Heart left ventricle (tissue), 13 donors: ENCODE results near the gene ATXN7L1.

Experiments used
- CTCF ChIP-seq, 12 donors: fragments of 200-600 bp; sonication (generic) in 4 of 12; IDR thresholded peaks; one replicate each; pipeline versions ENCODE4 v1.5.0 to v1.8.0; 2018 to 2022; ENCODE audit warnings: antibody characterized with exemption in 12 of 12, mild to moderate bottlenecking in 5 of 12
- POLR2A ChIP-seq, 2 donors: fragments of 450-650 bp; IDR thresholded peaks; one replicate each; pipeline ENCODE4 v1.6.1; 2017; ENCODE audit warnings: antibody characterized with exemption in 2 of 2, mild to moderate bottlenecking in 2 of 2, moderate library complexity in 2 of 2
- donor health status: ischemic (EF 13 %, LVEDD 7.1; RV severe dilation, severe dysfunction).
- donor health status: DM: no; HTN: yes; CAD: no.
- donor health status: DM: no; HTN: no; CAD: no.
- donor health status: ischemic (EF 25% LVEDD 6.9; RV normal size, moderate dysfunction).
- donor health status: ischemic (EF 25% LVEDD 5.7; RV mildly dilated, moderate dysfunction).
- donor health status: ischemic (EF 35%, LVEDD 5.7; RV mildly dilated, moderate dysfunction).
- donor health status: nonischemic (EF 11% LVEDD 7.7; RV severe dilation, severe dysfunction).
- donor health status: DM: yes; HTN: yes; CAD: no.
- donor health status: PGD.
- donor health status: ischemic (EF 29% LVEDD 5.4; RV normal size, mild dysfunction).
- donor health status: nonischemic (EF 23%, LVEDD 6.1; RV moderate dilation, normal function).

- TF ChIP-seq POLR2A (IDR thresholded peaks at IDR 0.05) (no peak), CTCF (IDR thresholded peaks at IDR 0.05) (no peak)
Observed at GRCh38 chr7:105880571-105881330, 4.4 kb upstream of the ATXN7L1 start.
